ENCODE data around the gene TMED1. TPM values are rescaled to one million over a fixed set of nuclear protein-coding genes. Genes with fewer than 3 reads are reported as not detected.

The TMED1 gene
- total and polyA plus RNA-seq, 9 of the 15 experiments (the other 6 are each of a cell fraction or from before 2014, with no cell fraction given) = 0.86 to 30.2 (median 23.5) TPM

DNA sequence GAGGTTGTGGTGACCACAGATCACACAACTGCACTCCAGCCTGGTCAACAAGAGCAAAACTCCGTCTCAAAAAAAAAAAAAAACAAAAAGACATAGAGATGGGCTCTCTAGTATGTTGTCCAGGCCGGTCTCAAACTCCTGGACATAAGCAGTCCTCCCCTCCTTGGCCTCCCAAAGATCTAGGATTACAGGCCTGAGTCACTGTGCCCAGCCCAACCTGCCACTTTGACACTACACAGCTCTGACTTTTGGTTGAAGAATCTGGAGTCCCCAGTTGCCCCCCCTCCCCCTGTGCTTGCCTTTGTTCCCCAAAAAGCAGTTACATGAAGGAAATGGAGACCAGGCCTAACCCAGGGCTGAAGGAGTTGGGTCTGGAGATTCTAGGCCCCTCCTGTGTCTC is 48.3 kb upstream of the TMED1 start:
- ChIA-PET POLR2A (interaction anchor here (1.1 to 1.2 kb wide), 2 partner anchors 10 to 73 kb away, joined by 3 read pairs; no protein-coding TSS in a partner anchor), CTCF (ENCODE audit: low intra/inter-chr PET ratio) (no interaction called here)
- Histone ChIP-seq H3K9me1 (ENCODE audit: control insufficient read depth, insufficient read depth, low read length) (peaks cover 2% of the 10 kb centered on the region), H3K27ac (ENCODE audit: extremely low read depth, low read depth, low read length) (peak overlapping the region; percentile 23; the same call in 1 of the 3 replicates), H3K4me2 (ENCODE audit: insufficient read depth, low read length) (no peak overlapping the region), H3K27me3 (ENCODE audit: control insufficient read depth in 2 of 2, insufficient read depth in 2 of 2, low read length in 2 of 2) (no peaks in the 10 kb centered on the region; a peak in 1 of 5 replicates), H3K4me3 (no peak overlapping the region), H3K9ac (ENCODE audit: insufficient read depth in 1 of 2, low read depth in 2 of 2, low read length in 2 of 2) (peak overlapping the region in 1 of 2 experiments; percentile 72; a peak in 1 of 4 replicates), H2AFZ (ENCODE audit: low read depth, low read length) (no peak overlapping the region), H3K36me3 (ENCODE audit: control insufficient read depth, insufficient read depth, low read length) (peaks cover 19% of the 10 kb centered on the region; the same call in 2 of the 3 replicates), H3K79me2 (ENCODE audit: control insufficient read depth, insufficient read depth, low read length) (peaks cover 84% of the 10 kb centered on the region), H4K20me1 (replicated peaks; ENCODE audit: control insufficient read depth, insufficient read depth, low read length) (peaks cover 6% of the 10 kb centered on the region; the same call in 1 of the 2 replicates), H3K9me3 (replicated peaks; ENCODE audit: control insufficient read depth, insufficient read depth, low read depth, low read length) (no peaks in the 10 kb centered on the region), H3K4me1 (replicated peaks in 1 of 2; ENCODE audit: control insufficient read depth in 2 of 2, insufficient read depth in 2 of 2, low read length in 2 of 2) (peaks cover 35 to 79% of the 10 kb centered on the region in 2 experiments)
- DNase-seq (ENCODE audit: extremely low read depth in 1 of 4, low spot score in 3 of 4) (peak in 2 of 4 experiments; percentile 20 to 44), ATAC-seq (peak; percentile 59), FAIRE-seq (peak; percentile 66)
- 58% methylated on average over 2 of the region's 2 CpGs for WGBS (ENCODE audit: insufficient coverage, low coverage, missing lambda C conversion rate)
- intact Hi-C loops (cut with micrococcal nuclease) (no loop called here), in situ Hi-C loops (cut with MboI) (no loop called here)
- no TSS peak for BruUV-seq (replicated peaks)
- TF ChIP-seq, protein P1, sequence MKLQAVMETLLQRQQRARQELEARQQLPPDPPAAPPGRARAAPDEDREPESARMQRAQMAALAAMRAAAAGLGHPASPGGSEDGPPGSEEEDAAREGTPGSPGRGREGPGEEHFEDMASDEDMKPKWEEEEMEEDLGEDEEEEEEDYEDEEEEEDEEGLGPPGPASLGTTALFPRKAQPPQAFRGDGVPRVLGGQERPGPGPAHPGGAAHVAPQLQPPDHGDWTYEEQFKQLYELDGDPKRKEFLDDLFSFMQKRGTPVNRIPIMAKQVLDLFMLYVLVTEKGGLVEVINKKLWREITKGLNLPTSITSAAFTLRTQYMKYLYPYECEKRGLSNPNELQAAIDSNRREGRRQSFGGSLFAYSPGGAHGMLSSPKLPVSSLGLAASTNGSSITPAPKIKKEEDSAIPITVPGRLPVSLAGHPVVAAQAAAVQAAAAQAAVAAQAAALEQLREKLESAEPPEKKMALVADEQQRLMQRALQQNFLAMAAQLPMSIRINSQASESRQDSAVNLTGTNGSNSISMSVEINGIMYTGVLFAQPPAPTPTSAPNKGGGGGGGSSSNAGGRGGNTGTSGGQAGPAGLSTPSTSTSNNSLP (IDR thresholded peaks at IDR 0.05; ENCODE audit: borderline replicate concordance, low read depth, low read length) = no peak
- TF ChIP-seq SAFB2 (IDR thresholded peaks at IDR 0.05; ENCODE audit: borderline replicate concordance, low read depth, low read length, severe bottlenecking) (no peak), DDX20 (tag; IDR thresholded peaks at IDR 0.05; ENCODE audit: low read depth) (no peak), SMARCA4 (IDR thresholded peaks at IDR 0.05) (peak; percentile 53; the same call in 1 of the 2 replicates), ZNF143 (CRISPR knock-in tag; IDR thresholded peaks at IDR 0.05) (no peak), MBD2 (IDR thresholded peaks at IDR 0.05; ENCODE audit: borderline replicate concordance, low read depth) (no peak), ZNF263 (CRISPR knock-in tag; IDR thresholded peaks at IDR 0.05; ENCODE audit: borderline replicate concordance) (peak; percentile 85), ZNF384 (IDR thresholded peaks at IDR 0.05; ENCODE audit: low read depth, low read length) (peak; percentile 53; the same call in 1 of the 2 replicates), FOSL1 (tag; conservative IDR thresholded peaks at IDR 0.05) (peak; percentile 56; the same call in 1 of the 2 replicates), HDAC8 (tag; IDR thresholded peaks at IDR 0.05) (no peak), ZNF212 (CRISPR knock-in tag; IDR thresholded peaks at IDR 0.05) (no peak)
- TF ChIP-seq, protein P2, sequence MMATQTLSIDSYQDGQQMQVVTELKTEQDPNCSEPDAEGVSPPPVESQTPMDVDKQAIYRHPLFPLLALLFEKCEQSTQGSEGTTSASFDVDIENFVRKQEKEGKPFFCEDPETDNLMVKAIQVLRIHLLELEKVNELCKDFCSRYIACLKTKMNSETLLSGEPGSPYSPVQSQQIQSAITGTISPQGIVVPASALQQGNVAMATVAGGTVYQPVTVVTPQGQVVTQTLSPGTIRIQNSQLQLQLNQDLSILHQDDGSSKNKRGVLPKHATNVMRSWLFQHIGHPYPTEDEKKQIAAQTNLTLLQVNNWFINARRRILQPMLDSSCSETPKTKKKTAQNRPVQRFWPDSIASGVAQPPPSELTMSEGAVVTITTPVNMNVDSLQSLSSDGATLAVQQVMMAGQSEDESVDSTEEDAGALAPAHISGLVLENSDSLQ (IDR thresholded peaks at IDR 0.05) = peak; percentile 39; the same call in 1 of the 2 replicates
- TF ChIP-seq, protein P3, sequence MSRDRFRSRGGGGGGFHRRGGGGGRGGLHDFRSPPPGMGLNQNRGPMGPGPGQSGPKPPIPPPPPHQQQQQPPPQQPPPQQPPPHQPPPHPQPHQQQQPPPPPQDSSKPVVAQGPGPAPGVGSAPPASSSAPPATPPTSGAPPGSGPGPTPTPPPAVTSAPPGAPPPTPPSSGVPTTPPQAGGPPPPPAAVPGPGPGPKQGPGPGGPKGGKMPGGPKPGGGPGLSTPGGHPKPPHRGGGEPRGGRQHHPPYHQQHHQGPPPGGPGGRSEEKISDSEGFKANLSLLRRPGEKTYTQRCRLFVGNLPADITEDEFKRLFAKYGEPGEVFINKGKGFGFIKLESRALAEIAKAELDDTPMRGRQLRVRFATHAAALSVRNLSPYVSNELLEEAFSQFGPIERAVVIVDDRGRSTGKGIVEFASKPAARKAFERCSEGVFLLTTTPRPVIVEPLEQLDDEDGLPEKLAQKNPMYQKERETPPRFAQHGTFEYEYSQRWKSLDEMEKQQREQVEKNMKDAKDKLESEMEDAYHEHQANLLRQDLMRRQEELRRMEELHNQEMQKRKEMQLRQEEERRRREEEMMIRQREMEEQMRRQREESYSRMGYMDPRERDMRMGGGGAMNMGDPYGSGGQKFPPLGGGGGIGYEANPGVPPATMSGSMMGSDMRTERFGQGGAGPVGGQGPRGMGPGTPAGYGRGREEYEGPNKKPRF (IDR thresholded peaks at IDR 0.05; ENCODE audit: low read depth, low read length) = no peak
- TF ChIP-seq, protein P4, sequence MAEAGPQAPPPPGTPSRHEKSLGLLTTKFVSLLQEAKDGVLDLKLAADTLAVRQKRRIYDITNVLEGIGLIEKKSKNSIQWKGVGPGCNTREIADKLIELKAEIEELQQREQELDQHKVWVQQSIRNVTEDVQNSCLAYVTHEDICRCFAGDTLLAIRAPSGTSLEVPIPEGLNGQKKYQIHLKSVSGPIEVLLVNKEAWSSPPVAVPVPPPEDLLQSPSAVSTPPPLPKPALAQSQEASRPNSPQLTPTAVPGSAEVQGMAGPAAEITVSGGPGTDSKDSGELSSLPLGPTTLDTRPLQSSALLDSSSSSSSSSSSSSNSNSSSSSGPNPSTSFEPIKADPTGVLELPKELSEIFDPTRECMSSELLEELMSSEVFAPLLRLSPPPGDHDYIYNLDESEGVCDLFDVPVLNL (CRISPR knock-in tag; IDR thresholded peaks at IDR 0.05; ENCODE audit: low read depth) = no peak
- TF ChIP-seq, protein P5, sequence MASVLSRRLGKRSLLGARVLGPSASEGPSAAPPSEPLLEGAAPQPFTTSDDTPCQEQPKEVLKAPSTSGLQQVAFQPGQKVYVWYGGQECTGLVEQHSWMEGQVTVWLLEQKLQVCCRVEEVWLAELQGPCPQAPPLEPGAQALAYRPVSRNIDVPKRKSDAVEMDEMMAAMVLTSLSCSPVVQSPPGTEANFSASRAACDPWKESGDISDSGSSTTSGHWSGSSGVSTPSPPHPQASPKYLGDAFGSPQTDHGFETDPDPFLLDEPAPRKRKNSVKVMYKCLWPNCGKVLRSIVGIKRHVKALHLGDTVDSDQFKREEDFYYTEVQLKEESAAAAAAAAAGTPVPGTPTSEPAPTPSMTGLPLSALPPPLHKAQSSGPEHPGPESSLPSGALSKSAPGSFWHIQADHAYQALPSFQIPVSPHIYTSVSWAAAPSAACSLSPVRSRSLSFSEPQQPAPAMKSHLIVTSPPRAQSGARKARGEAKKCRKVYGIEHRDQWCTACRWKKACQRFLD (CRISPR knock-in tag; IDR thresholded peaks at IDR 0.05) = no peak

All from K562 (cell line).